AG09309 (cell line): Measurements from ENCODE around the gene TBC1D14.

Experiments used
- DNase-seq: peaks from one replicate; pipeline ENCODE4 v3.0.0-alpha.2; 2010; ENCODE audit warnings: low read depth
- H3K4me3 ChIP-seq: 2 replicates; pipeline ENCODE4 v1.5.1; 2011; ENCODE audit warnings: mild to moderate bottlenecking, low read depth, low read length, moderate library complexity; ENCODE audit not compliant: control insufficient read depth
- CTCF ChIP-seq: IDR thresholded peaks from 2 replicates; pipeline ENCODE4 v1.5.1; 2011; ENCODE audit warnings: mild to moderate bottlenecking, low read depth, low read length, inconsistent platforms; ENCODE audit not compliant: insufficient read depth, control insufficient read depth; ENCODE audit errors: missing control alignments

TBC1D14 gene

GRCh38 chr4:7027284-7027683 is 117.7 kb downstream of the TBC1D14 start:
- no peak for TF ChIP-seq CTCF
- H3K4me3 ChIP-seq, result no peak overlapping the region
- DNase-seq, result no peak

- DNase-seq, result no peak
- no peak for TF ChIP-seq CTCF
- H3K4me3 ChIP-seq, result no peak overlapping the region
Observed at GRCh38 chr4:7027913-7028312, 118.3 kb downstream of the TBC1D14 start.

GRCh38 chr4:7029212-7029611 is 119.6 kb downstream of the TBC1D14 start:
- TF ChIP-seq CTCF, result no peak
- H3K4me3 ChIP-seq, result no peak overlapping the region
- DNase-seq, result no peak

GRCh38 chr4:7029921-7030320 is 120.3 kb downstream of the TBC1D14 start:
- no peak for DNase-seq
- H3K4me3 ChIP-seq, result no peak overlapping the region
- no peak for TF ChIP-seq CTCF

GRCh38 chr4:7030856-7031255 is 121.2 kb downstream of the TBC1D14 start:
- no peak for DNase-seq
- TF ChIP-seq CTCF, result no peak
- H3K4me3 ChIP-seq, result no peak overlapping the region

GRCh38 chr4:7031558-7032449 is 122.2 kb downstream of the TBC1D14 start:
- no peak overlapping the region for H3K4me3 ChIP-seq
- DNase-seq, result no peak
- TF ChIP-seq CTCF, result no peak

GRCh38 chr4:7032596-7032995 is 123.0 kb downstream of the TBC1D14 start:
- DNase-seq, result no peak
- TF ChIP-seq CTCF, result no peak
- no peak overlapping the region for H3K4me3 ChIP-seq
